ENCODE measurements around the gene EQTN.

GRCh38 chr9:27272103-27272502, 24.8 kb downstream of the EQTN start:
- TF ChIP-seq PBX3 (IDR thresholded peaks at IDR 0.05; ENCODE audit: insufficient replicate concordance, low read depth, low read length), result no peak
- no peak for TF ChIP-seq CTCF (IDR thresholded peaks at IDR 0.05 in 2 of 3, conservative IDR thresholded peaks at IDR 0.05 in 1 of 3; ENCODE audit: control insufficient read depth in 2 of 3, extremely low read depth in 1 of 3, insufficient read depth in 1 of 3, low read depth in 3 of 3, low read length in 3 of 3)
- TF ChIP-seq SMC3 (IDR thresholded peaks at IDR 0.05; ENCODE audit: borderline replicate concordance, low read length), result no peak
- TF ChIP-seq HCFC1 (IDR thresholded peaks at IDR 0.05; ENCODE audit: low read length), result no peak
- no peak for TF ChIP-seq POLR2AphosphoS5 (IDR thresholded peaks at IDR 0.05; ENCODE audit: low read length)
